GM21526 (cell line): Measurements from ENCODE around the gene PLD2.
A peak's percentile ranks its signal among the peaks of the same experiment; 100 is the strongest.
"Not testable (repeated sequence)": the region's sequence is repeated elsewhere in the genome, so short reads cannot be mapped to it uniquely, and the experiment has no call there.

Experiments used
- ATAC-seq: cut with Tn5 transposase; IDR thresholded peaks from one replicate; pipeline ENCODE4 v1.9.1; 2021; ENCODE audit warnings: moderate library complexity; ENCODE audit not compliant: unreplicated experiment, low FRiP score

The PLD2 gene

DNA sequence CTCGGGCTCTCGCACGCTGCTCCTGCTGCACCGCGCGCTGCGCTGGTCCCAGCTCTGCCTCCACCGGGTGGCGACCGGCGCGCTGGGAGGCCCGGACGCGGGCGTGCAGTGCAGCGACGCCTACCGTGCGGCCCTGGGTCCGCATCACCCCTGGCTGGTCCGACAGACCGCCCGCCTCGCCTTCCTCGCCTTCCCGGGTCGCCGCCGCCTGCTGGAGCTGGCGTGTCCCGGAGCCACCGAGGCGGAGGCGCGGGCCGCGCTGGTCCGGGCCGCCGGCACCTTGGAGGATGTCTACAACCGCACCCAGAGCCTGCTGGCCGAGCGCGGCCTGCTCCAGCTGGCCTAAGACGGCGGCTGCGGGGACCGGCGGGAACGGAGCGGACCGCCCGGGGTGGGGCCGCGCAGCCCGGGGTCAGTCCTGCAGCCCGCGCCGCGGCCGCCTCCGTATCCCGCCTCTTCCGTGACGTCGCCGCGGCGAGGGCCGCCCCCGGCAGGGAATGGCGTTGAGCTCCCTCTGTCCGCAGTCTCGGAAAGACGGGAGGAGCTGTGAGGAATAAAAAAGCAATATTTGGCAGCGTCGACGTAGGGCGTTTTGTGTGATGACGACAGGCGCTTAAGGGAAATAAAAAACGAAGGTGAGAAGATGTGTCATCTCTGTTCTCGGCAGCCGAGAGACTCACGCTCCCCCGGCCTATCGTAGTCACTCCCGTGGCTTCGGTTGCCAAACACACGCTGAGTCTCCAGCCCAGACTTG lies 16.8 kb upstream of the PLD2 start:
- peak; percentile 68 for ATAC-seq

DNA sequence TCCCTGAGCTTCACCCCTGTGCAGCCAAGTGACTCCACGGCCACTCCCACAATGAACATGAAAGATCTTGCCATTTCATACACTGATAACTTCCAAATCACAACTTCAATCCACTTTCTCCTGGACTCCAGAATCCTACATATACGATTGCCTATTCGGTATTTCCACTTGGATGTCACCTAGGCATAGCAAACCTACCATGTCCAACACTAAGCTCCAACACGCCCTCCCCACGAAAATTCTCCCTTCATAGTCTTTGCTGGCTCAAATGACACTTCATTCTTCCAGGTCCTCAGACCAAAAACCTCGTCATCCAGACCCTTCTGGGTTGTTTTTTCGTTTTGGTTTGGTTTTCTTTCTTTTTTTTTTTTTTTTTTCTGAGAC lies 16.3 kb upstream of the PLD2 start:
- no peak for ATAC-seq

DNA sequence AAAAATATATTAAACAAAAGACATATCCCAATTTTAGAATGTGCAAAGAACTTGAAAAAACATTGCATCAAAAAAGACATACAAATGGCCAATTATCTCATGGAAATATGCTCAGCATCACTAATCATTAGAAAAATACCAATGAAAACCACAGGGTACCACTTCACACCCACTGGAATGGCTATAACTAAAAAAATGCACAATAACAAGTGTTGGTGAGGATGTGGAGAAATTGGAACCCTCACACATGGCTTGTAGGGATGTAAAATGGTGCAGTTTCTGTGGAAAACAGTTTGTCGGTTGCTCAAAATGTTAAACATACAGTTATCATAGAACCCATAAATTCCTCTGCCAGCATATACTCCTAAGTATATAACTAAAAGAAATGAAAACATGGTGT lies 11.8 kb upstream of the PLD2 start:
- no peak for ATAC-seq

DNA sequence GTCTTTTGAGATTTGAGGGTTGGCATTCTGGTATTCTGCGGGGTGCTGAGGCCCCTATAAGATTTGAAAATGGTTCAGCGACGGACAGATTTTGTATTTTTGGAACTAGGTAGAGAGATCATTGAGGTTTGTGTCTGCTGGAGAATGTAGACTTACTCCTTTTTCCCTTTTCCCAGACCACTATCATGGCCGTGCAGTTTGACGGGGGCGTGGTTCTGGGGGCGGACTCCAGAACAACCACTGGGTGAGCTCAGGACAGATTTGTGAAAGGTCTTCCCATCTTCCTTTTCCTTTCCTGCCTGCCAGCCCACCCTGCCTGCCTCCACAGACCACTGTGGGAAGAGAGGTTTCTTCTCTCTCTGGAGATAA lies 10.4 kb upstream of the PLD2 start:
- no peak for ATAC-seq

DNA sequence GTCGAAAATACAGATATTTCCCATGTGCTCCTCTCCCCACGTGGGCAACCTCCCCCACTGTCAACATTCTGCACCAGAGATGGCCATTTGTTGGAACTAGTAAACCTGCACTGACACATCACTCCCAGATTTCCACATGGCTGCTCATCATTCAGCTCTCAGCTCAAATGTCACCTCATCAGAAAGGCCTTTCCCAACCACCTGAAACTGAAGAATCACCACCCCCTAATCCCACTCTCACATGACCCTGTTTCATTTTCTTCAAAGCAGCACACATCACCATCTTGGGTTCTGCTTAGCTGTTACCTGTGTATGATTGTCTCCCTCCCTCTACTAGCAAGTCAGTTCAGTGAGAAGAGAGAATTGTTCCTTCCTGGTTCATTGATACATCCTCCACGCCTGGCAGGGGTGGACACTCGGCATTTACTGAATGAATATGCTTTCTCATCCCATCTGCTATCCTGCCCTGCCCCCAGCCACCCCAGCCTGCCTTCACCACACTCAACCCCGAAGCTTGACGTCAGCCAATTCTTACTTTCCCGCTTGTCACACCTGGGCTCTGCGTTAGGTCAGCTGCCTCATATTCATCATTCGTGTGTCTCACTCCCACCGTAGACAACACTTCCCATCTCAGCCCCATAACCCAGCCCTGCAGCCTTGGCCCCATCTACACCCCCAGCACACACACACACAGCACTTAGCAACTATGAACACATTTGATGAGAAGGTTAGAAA lies 6.3 kb upstream of the PLD2 start:
- ATAC-seq: no peak

DNA sequence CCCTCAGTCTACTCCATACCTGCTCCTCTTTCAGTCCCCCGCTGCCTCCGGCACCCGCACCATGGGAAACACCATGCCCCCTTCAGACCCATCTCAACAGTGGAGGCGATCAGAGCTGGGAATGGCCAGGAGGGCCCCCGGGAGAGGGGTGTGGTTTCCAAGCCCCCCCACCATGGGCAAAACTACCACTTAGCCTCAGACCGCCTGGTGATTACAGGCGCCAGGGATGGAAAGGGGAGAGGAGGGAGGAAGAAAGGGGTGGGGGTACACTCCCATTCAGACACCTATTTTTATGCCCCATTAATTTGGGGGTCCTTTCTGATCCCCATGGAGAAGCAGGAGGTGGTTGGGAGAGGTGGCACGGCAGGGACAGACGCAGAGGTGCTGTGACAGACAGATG lies 4.7 kb upstream of the PLD2 start, which contains the start of gene C17orf114:
TSS of gene C17orf114 (minus strand) at position 101 of the 400 bp plus-strand sequence.
- ATAC-seq: no peak

DNA sequence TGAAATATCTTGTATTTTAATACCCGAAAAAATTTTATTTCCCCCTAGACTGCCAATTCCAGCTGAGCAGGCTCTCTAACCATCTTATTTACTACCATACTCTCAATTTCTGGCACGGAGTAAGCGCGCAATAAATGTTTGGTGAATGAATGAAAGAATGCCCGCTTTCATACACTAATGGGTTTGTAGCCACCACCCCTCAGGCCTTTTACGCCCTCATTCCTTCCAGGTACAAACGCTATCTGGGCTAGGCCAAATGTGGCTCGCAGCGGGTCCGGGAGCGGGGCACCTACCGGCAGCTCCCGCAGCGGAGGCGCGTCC lies 536 bp upstream of the PLD2 start:
- no peak for ATAC-seq

DNA sequence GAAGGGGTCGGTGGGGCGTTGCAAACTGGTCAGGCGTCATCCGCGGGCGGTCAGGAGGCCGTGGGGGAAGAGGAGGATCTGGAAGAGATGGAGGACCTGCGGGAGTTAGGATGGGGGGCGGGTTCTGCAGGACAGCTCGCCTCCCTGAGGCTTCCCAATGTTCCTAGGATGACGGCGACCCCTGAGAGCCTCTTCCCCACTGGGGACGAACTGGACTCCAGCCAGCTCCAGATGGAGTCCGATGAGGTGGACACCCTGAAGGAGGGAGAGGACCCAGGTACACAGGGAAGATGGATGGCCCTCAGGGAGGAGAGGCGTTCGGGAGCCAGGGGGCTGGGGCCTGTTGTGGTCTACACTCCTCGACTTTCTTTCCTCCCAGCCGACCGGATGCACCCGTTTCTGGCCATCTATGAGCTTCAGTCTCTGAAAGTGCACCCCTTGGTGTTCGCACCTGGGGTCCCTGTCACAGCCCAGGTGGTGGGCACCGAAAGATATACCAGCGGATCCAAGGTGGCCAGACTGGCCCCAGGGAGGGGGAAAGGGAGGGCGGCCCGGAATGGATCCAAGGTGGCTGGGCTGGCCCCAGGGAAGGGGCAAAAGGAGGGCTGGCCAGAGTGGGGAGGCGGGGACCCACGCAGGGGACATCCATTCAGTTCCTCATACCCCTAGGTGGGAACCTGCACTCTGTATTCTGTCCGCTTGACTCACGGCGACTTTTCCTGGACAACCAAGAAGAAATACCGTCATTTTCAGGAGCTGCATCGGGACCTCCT lies 839 bp downstream of the PLD2 start:
- no peak for ATAC-seq

DNA sequence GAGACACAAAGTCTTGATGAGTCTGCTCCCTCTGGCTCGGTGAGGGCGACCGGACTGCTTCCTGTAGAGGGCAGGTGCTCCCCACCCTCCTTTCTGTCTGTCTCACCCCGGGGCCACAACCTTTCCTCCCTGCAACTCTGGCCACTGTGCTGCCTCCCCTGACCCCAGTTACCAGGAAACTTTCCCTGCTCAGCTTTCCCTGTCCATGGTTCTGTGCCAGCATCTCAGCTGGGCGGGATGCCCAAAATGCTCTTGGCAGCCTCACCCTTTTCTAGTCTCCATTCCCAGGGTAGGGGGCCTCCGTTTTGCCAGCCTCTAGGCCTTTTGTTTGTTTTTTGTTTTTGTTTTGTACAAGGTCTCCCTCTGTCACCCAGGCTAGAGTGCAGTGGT lies 1.4 kb downstream of the PLD2 start:
- ATAC-seq: no peak

DNA sequence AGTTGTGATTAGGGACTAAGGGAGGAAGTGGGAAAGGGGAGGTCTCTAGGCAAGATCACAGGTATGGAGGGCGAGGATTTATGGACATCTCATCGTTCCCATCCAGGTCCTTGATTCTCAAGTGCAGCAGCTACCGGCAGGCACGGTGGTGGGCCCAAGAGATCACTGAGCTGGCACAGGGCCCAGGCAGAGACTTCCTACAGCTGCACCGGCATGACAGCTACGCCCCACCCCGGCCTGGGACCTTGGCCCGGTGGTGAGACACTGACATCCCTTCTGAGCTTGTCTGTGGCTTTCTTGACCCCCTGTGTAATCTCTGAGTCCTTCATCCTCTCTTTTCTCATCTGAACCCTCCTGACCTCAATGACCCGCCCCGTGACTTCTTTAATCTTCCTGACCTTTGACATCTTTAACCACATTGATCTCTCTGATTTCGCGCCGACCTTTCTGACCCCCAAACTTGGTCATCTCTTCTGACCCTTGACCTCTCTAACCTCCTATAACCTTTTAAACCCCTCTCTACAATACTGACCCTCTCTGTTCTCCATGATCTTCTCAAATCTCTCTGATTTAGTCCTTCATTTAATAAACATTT lies 3.8 kb downstream of the PLD2 start:
- ATAC-seq: no peak

DNA sequence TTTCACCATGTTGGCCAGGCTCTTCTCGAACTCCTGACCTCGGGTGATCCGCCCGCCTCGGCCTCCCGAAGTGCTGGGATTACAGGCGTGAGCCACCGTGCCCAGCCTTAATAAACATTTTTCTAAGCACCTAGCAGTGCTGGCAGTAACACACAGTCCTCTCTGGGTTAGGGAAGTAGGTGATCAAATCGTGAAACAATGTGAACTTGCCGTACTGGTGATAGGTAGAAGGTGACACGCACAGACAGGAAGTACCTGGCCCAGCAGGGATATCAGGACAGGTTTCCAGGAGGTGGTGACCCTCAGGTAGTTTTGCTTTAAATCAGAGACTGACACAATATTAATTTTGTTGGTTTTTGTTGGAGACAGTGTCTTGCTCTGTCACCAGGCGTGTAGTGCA lies 4.5 kb downstream of the PLD2 start:
- no peak for ATAC-seq

DNA sequence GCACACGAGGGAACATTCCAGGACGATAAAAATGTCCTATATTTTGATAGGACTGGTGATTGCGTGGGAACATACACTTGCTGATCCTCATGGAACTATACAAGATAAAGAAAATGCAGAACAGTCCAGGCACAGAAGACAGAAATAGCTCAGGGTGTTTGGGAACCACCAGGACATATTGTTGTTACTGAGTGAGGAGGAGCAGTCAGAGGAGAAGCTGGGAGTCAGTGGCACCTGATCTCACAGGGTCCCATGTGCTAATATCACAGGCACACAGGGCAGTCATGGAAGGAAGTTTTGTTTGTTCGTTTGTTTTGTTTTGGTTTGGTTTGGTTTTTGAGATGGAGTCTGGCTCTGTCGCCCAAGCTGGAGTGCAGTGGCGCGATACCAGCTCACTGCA lies 5.7 kb downstream of the PLD2 start:
- ATAC-seq: no peak

DNA sequence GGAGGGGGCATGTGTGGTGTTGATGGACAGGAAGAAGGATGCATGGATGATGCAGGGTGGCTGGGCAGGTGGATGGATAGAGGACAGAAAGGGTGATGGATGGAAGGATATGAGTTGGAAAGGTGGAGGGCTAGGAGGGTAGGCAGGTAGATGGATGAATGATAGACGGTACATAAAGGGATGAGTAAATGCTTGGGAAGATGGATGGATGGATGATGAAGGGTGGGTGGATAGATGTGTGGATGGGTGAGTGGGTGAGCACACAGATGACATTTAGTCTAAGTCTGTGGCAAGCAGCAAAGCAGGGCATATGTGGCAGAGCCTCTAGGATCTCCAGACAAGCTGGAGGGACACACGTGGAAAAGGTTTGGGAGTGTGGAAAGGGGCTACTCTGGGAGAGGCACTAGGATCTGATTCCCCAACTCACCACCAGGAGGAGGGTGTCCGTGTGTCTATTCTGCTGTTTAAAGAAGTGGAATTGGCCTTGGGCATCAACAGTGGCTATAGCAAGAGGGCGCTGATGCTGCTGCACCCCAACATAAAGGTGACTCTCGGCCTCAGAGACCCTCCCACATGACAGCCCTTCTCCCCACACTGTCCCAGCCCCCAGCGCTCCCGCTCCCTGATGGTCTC lies 8.2 kb downstream of the PLD2 start:
- no peak for ATAC-seq

DNA sequence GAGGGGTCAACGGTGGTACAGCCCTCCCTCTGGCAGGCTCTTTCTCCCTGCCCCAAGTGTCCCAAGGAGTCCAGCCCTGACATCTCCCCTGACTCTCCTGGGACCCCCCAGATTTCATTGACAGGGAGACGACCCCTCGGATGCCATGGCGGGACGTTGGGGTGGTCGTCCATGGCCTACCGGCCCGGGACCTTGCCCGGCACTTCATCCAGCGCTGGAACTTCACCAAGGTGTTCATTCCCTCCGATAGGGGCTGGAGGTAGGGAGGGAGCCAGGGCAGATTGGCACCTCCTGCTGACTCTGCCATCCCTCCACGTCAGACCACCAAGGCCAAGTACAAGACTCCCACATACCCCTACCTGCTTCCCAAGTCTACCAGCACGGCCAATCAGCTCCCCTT lies 9.9 kb downstream of the PLD2 start:
- ATAC-seq: no peak

DNA sequence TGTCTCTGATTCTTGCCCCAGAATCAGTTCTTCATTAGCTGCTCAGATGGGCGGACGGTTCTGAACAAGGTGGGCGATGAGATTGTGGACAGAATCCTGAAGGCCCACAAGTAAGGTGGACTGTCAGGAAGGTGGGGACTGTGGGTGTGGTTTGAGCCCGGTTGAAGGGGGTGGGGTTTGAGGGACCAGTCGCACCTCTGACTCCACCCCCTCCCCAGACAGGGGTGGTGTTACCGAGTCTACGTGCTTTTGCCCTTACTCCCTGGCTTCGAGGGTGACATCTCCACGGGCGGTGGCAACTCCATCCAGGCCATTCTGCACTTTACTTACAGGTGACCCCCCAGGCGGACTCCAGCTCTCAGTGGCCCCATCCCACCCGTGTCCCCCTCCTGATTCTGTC lies 11.3 kb downstream of the PLD2 start:
- no peak for ATAC-seq

DNA sequence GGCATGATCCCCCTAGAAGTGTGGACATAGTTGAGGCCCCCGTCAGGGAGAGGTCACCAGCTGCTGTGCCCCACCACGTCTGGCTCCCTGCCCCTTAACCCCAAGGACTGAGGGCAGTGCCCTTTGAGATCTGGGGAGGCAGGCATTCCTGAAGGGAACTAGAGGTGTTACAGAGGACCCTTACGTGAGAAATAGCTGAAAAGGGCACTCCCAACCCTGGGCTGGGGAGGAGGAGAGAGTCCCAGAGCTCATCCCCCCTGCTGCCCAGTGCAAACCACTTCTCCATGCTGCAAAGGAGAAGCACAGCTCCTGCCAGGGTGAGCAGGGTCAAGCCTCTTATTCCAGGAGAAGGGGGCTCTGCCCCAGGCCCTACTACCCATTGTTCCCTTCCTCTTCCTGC lies 15.9 kb downstream of the PLD2 start:
- ATAC-seq: no peak

DNA sequence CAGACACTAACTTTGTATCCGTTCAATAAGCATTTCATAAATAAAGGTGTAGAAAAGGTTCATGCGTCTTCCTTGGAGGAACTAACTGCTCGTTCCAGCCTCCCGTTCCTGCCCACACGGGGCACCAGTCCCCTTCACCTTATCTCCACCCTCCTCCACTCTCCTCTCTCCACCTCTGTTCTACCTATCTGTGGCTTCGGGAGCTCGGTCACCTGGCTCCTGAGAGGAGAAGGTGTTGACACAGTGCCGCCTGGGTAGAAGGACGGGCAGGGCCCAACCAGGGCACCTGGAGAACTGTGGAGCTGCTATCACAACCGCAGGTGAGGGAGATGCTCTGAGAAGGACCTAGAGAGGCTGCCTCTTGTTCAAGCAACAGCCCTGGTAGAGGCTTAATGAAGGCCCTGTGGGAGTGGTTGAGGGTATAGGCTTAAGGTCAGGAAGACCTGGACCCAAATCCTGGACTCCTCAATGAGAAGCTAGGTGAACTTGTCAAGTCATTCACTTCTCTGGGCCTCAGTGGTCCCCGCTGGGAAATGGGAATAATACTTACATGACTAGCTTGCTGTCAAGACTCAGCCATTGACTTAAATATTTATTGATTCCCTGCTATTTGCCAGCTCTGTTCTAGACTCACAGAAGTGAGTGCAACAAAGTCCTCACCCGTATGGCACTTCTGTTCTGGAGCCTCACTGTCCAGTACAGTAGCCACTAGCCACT lies 16.6 kb downstream of the PLD2 start:
- ATAC-seq: no peak

DNA sequence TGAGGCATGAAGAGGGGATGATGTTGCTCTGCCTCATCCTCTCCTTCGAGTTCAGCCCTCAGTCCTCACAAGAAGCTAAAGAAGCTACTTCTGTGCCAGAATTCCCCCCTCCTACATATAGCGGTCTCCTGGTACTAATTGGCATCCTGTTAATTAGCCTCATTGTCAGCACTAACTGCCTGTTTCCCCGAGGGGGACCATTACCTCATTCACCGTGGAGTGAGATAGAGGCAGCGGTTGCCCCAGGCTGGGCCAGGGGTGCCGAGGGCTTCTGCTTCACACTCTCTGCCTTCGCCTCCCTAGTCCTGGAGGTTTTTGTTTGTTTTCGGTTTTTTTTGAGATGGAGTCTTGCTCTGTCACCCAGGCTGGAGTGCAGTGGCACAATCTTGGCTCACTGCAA lies 20.4 kb downstream of the PLD2 start:
- no peak for ATAC-seq

DNA sequence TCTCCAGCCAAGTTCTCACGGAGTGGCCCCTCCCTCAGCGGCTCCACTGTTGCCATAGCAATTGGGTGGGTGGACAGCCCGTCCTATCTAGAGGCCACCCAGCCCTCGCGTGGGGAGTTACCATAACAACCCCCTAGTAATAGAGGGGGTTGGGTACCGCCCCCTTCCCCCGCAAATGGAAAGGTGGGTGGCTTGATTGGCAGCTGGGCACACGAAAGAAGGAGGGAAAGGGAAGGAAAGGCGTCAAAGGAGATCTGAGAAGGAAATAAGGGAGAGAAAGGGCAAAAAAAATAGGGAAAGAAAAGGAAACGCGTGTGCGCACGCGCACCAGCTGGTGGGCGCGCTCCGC lies 25.9 kb downstream of the PLD2 start:
- ATAC-seq: not testable (repeated sequence)

DNA sequence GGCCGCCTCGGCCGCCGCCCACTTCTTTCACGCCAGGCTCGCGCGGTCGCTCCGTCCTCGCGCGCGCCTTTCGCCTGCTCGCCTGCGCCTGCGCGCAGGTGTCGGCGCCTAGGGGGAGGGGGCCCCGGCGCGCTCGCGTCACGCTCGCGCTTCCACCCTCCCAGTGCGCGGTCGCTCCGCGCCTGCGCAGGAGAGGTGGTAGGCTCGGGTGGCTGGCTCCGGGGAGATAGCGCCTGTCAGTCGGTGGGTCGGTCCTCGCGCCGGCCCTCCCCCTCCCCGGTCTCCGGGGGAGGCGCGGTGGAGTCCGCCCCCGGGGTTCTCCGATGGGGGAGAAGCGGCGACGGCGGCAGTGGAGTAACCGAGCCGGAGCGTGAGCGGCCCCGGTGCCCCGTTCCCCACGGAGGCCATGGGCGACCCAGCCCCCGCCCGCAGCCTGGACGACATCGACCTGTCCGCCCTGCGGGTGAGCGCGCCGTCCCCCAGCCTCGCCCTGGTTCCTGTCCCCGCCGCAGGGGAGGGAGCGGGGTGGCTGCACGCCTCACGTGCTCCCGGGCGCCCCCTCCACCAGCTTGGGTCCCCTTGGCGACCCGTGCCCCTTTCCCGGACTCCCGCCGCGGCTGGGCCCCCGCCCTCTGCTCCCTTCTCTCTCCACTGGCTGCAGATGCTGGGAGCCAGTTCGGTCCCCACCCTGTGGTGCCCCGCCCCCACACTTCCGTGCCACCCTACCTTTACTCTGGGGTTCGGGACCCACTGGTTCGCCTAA lies 26.4 kb downstream of the PLD2 start, which contains the start of gene MINK1:
TSS of gene MINK1 (plus strand) at position 163 of the 763 bp plus-strand sequence. CDS start at position 407, 244 bp downstream.
- ATAC-seq: peak; percentile 73
